Raji (cell line): ENCODE results near the gene EBF4.

Source experiments
- POLR2A ChIP-seq: IDR thresholded peaks from 2 replicates; pipeline ENCODE4 v1.6.1; 2011; ENCODE audit warnings: low read depth, low read length, control low read depth; ENCODE audit not compliant: insufficient read depth

The EBF4 gene

DNA sequence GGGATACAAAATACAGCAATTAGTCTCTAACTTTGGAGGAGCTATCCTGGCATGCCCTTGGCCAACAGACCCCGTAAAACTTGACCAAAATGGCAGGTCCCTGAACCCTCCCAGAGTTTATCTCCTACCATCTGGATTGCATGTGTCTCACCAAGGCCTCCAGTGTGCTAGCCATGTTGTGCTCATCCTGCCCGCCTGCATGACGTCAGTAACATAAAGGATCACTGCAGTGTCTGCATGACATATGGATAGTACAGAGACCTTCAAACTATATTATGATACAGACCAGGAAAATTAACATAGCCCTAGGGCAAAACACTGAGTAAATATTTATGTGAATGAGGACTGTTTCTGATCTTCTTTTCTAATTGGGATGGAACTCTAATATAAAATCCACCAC, 82.6 kb downstream of the EBF4 start:
- no peak for TF ChIP-seq POLR2A

DNA sequence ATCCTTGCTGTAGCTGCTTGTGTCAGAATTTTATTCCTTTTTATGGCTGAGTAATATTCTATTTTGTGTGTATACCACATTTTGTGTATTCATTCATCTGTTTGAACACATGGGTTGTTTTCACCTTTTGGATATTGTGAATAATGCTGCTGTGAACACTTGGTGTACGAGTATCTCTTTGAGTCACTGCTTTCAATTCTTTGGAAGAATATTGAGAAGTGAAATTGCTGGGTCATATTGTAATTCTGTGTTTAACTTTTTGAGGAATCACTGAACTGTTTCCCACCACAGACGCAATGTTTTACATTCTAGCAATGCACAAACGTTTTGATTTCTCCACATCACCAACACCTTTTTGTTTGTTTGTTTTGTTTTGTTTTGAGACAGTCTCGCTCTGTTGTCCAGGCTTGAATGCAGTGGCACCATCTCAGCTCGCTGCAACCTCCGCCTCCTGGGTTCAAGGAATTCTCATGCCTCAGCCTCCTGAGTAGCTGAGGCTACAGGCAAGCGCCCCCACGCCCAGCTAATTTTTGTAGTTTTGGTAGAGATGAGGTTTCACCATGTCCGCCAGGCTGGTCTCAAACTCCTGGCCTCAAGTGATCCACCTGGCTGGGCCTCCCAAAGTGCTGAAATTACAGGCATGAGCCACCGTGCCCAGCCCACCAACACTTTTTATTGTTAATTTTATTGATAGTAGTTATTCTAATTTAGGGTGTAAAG, 86.2 kb downstream of the EBF4 start:
- TF ChIP-seq POLR2A: no peak

- no peak for TF ChIP-seq POLR2A
These were observed 88.4 kb downstream of the EBF4 start for GRCh38 chr20:2780948-2781347.

GRCh38 chr20:2783908-2784566, 91.5 kb downstream of the EBF4 start:
- no peak for TF ChIP-seq POLR2A

- no peak for TF ChIP-seq POLR2A
These were observed 100.9 kb downstream of the EBF4 start for GRCh38 chr20:2793471-2793870.

GRCh38 chr20:2794202-2794748, 101.7 kb downstream of the EBF4 start:
- no peak for TF ChIP-seq POLR2A

GRCh38 chr20:2794866-2795447, 102.4 kb downstream of the EBF4 start:
- TF ChIP-seq POLR2A: no peak

DNA sequence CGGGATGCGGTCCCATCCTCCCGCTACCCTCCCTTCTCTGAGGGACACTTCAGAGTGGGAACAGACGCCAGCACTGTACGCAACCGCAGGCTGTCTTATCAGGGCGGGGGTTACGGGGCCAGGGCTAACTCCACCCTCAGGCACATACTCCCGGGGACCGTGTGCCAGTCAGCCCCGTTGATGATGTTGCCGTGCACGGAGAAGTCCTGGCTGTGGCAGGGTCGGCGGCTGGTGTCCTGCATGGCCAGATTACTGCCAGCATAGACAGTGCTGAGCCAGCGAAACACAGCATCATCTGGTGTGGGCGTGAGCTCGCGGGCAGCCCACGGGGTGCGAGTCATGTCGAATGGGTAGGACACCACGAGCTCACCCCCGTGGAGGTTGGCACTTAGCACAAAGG, 102.9 kb downstream of the EBF4 start:
- no peak for TF ChIP-seq POLR2A

GRCh38 chr20:2796011-2796660, 103.6 kb downstream of the EBF4 start:
- no peak for TF ChIP-seq POLR2A

DNA sequence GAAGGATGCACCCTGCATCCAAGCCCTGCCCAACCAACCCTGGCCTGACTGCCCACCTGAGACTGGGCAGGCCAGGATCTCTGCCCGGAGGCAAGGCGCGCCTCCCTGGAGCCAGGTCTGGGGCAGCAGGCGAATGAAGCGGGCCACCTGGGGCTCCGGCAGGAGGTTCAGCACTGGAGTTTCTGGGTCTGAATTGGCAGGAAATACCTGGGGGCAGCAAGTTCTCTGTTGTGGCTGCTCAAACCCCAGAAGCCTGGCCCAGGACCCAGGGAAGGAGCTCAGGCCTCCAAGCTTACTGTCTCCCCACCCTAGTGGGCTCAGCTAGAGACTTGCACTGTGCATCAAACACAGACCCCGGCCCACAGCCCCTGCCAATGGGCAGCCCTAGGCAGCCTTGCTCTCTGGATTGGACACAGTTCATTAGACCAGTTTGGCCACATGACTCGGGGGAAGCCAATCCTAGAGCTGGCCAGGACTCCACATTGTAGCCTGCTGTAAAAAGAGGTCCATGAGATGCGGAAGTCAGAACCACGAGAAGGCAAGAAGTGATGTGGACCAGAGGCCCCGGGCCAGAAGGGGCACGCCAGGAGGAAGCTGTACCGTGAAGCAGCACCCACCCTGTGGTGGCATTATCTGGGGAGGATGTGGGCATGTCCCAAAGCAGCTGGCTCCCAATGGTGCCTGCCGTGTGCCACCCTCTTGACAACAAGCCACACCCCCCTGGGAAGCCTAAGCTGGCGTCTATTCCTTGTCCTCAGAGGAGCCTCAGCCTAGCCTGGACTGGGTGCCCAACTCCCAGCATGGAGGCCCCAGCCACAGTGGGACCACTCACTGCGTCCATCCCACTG, 104.8 kb downstream of the EBF4 start:
- no peak for TF ChIP-seq POLR2A

DNA sequence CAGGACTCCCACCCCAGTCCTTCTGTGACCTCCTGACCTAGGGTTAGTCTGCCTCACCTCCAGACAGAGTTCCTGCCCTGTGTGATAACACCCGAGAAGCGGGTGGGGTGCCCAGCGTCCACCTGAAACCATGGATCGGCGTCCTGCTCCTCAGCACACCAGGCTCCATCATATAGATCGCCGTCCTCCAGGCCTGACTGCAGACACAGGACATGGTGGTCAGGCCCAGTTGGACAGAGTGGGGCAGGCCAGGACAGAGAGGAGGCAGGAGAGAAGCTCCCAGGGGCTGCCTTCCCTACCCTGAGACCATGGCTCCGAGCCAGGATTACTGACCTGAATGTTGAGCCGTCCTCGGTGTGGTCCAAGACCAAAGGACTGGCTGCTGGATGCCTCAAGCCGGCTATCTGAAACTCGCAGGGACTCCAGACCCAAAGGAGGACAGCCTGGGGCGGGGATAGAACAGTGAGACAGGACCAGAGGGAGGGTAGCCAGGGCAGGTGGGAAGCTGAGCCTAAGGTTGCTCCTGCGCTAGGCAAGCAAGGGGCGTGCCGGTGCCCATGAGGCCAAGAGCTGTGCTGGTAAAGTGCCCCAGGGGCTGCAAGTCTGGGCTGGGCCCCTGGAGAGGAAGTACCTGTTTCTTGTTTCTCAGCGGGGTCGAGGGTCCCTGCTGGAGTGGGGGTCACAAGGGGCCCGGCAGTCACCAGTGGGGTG, 105.7 kb downstream of the EBF4 start:
- no peak for TF ChIP-seq POLR2A

GRCh38 chr20:2798814-2799213, 106.2 kb downstream of the EBF4 start:
- no peak for TF ChIP-seq POLR2A

DNA sequence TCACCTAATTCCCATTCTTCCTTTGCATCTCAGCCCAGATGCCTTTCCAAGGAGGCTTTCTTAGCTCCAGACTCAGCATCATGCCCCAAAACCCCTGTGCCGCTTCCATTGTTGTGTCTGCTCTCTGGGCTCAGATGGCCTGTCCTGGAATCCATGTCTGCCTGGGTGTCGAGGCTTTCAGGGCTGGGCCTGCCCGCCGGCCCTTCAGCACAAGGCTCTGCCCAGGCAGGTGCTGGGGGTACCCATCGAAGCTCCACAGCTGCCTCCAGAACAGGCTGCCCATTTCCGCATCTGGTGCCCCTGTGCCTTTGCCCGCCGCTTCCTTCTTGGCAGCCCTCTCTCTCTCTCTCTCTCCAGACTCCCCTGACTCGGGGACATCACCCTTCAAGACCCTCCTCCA, 106.7 kb downstream of the EBF4 start:
- no peak for TF ChIP-seq POLR2A
